DND-41 (cell line): ENCODE results near the gene POLR3A.

Experiments
- ATAC-seq: fragments of 200-7000 bp; cut with Tn5 transposase; 3 replicates; pipeline ENCODE4 v1.9.1; 2021; ENCODE audit warnings: low read depth; ENCODE audit not compliant: insufficient read depth
- DNase-seq: peaks from one replicate; pipeline ENCODE4 v3.0.0-alpha.2; 2020
- H2AFZ ChIP-seq: 2 replicates; pipeline ENCODE4 v1.6.0; 2012; ENCODE audit warnings: low read depth, low read length
- H3K27ac ChIP-seq: 2 replicates; pipeline ENCODE4 v1.5.1; 2012; ENCODE audit warnings: low read length, inconsistent platforms
- H3K27me3 ChIP-seq: fragments of 200-600 bp; sonication (generic); 2 replicates; pipeline ENCODE4 v1.6.0; 2012; ENCODE audit warnings: low read length, mild to moderate bottlenecking, inconsistent platforms; ENCODE audit not compliant: insufficient read depth, poor library complexity
- H3K36me3 ChIP-seq: 2 replicates; pipeline ENCODE4 v1.5.1; 2012; ENCODE audit warnings: low read length, inconsistent platforms; ENCODE audit not compliant: insufficient read depth
- H3K4me1 ChIP-seq: 2 replicates; pipeline ENCODE4 v1.5.1; 2012; ENCODE audit warnings: mild to moderate bottlenecking, low read length; ENCODE audit not compliant: insufficient read depth
- H3K4me2 ChIP-seq: 2 replicates; pipeline ENCODE4 v1.6.0; 2012; ENCODE audit warnings: mild to moderate bottlenecking, moderate library complexity, low read length, inconsistent platforms; ENCODE audit not compliant: insufficient read depth
- H3K4me3 ChIP-seq, 2 experiments: fragments of 200-600 bp in 1 of 2; shearing (Covaris generic) in 1 of 2; 2 replicates each; pipeline ENCODE4 v1.5.1; 2012 to 2016; ENCODE audit warnings: inconsistent platforms in 2 of 2, low read length in 2 of 2, mild to moderate bottlenecking in 2 of 2, low read depth in 1 of 2, moderate library complexity in 1 of 2
- H3K79me2 ChIP-seq: 2 replicates; pipeline ENCODE4 v1.6.0; 2012; ENCODE audit warnings: low read length, inconsistent platforms; ENCODE audit not compliant: insufficient read depth
- H3K9ac ChIP-seq: 2 replicates; pipeline ENCODE4 v1.6.0; 2012; ENCODE audit warnings: low read depth, mild to moderate bottlenecking, inconsistent platforms, low read length, moderate library complexity
- H3K9me3 ChIP-seq: 2 replicates; pipeline ENCODE4 v1.5.1; 2012; ENCODE audit warnings: low read length, moderate library complexity, mild to moderate bottlenecking, inconsistent platforms; ENCODE audit not compliant: insufficient read depth, severe bottlenecking
- H4K20me1 ChIP-seq: 2 replicates; pipeline ENCODE4 v1.6.0; 2012; ENCODE audit warnings: low read length; ENCODE audit not compliant: insufficient read depth
- CTCF ChIP-seq: IDR thresholded peaks from 2 replicates; pipeline ENCODE4 v1.5.1; 2012; ENCODE audit warnings: borderline replicate concordance, low read length, moderate library complexity, mild to moderate bottlenecking; ENCODE audit not compliant: poor library complexity, severe bottlenecking; ENCODE audit errors: extremely low read depth
- EZH2 ChIP-seq: IDR thresholded peaks from 3 replicates; pipeline ENCODE4 v1.6.1; 2012; ENCODE audit warnings: borderline replicate concordance, low read depth, mild to moderate bottlenecking, moderate library complexity, low read length, inconsistent platforms; ENCODE audit not compliant: severe bottlenecking

POLR3A gene

GRCh38 chr10:78035933-78036583 is 6.7 kb upstream of the POLR3A start:
- ATAC-seq (no peak), DNase-seq (no peak)
- Histone ChIP-seq H3K79me2 (peaks cover 71% of the 10 kb centered on the region), H3K4me1 (peaks cover 54% of the 10 kb centered on the region), H3K9me3 (no peaks in the 10 kb centered on the region), H3K4me3 (peak overlapping the region in 1 of 2 experiments; percentile 95; a peak in 1 of 4 replicates), H3K27ac (no peak overlapping the region), H2AFZ (no peak overlapping the region), H3K4me2 (peak overlapping the region; percentile 90), H4K20me1 (peaks cover 64% of the 10 kb centered on the region), H3K27me3 (no peaks in the 10 kb centered on the region), H3K9ac (peak overlapping the region; percentile 4; the same call in 1 of the 2 replicates), H3K36me3 (peaks cover 67% of the 10 kb centered on the region)
- TF ChIP-seq CTCF (no peak), EZH2 (no peak)

DNA sequence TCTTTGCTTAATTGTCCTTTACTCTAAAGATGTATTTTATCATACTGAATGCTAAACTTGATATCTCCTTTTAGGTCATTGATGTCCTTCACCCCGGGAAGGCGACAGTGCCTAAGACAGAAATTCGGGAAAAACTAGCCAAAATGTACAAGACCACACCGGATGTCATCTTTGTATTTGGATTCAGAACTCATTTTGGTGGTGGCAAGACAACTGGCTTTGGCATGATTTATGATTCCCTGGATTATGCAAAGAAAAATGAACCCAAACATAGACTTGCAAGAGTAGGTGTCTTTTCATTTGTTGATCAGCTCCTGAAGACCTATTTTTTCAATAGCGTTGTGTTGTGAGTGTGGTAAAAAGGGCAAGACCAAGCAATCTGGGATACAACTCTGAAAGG is 6.1 kb upstream of the POLR3A start:
- peaks cover 58% of the 10 kb centered on the region for H4K20me1 ChIP-seq
- peaks cover 61% of the 10 kb centered on the region for H3K36me3 ChIP-seq

DNA sequence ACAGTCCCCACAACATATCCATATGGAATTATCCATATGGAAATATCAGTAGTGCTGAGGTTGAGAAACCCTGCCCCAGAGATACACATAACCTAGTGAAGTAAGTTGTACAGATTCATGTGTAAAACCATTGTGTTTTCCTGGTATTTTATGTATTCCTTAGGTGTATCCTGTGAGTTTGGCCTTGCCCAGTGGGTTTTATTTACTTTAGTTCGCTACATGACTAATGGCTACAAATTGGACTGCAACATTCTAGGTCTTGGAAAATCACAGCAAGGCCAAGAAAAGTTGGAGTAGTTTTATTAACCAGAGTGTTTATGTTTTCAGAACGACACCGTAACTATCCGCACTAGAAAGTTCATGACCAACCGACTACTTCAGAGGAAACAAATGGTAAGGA is 5.7 kb upstream of the POLR3A start:
- Histone ChIP-seq H3K79me2 (peaks cover 63% of the 10 kb centered on the region), H3K4me3 (peak overlapping the region; percentile 95 to 96; a peak in 3 of 4 replicates), H3K27me3 (no peaks in the 10 kb centered on the region), H4K20me1 (peaks cover 55% of the 10 kb centered on the region), H3K4me2 (peak overlapping the region; percentile 90), H3K4me1 (peaks cover 61% of the 10 kb centered on the region), H3K9ac (peak overlapping the region; percentile 67), H3K27ac (peak overlapping the region; percentile 96), H3K36me3 (peaks cover 57% of the 10 kb centered on the region), H3K9me3 (no peaks in the 10 kb centered on the region), H2AFZ (no peak overlapping the region)
- ATAC-seq (no peak), DNase-seq (no peak)
- TF ChIP-seq CTCF (no peak), EZH2 (no peak)

More for the DNA sequence above, 6.1 kb upstream of the POLR3A start:
- Histone ChIP-seq H3K27me3 (no peaks in the 10 kb centered on the region), H3K9me3 (no peaks in the 10 kb centered on the region), H3K27ac (no peak overlapping the region), H3K9ac (peak overlapping the region; percentile 67), H3K4me1 (peaks cover 58% of the 10 kb centered on the region), H2AFZ (no peak overlapping the region), H3K79me2 (peaks cover 66% of the 10 kb centered on the region), H3K4me3 (peak overlapping the region; percentile 95 to 96; a peak in 2 of 4 replicates), H3K4me2 (peak overlapping the region; percentile 90)
- no peak for ATAC-seq
- TF ChIP-seq CTCF (no peak), EZH2 (no peak)
- DNase-seq = no peak
